HEK293 (cell line): ENCODE measurements around the gene POLR1E.

Source experiments
- CTCF ChIA-PET: fragments of 350-600 bp; formaldehyde crosslinking; extraction: SDS; loops from one replicate; lab custom pipeline; 2021; ENCODE audit warnings: antibody characterized with exemption; lab: Yijun Ruan, JAX
- POLR2A ChIA-PET: fragments of 300-600 bp; formaldehyde crosslinking; extraction: SDS; loops from one replicate; lab custom pipeline; 2020; ENCODE audit warnings: antibody characterized with exemption, inconsistent platforms; lab: Yijun Ruan, JAX
- H3K27ac ChIP-seq: fragments of 200-500 bp; sonication (Bioruptor generic); 2 replicates; pipeline ENCODE4 v1.5.1; 2014; ENCODE audit warnings: low read depth, low read length, control low read depth, inconsistent platforms; ENCODE audit errors: extremely low read depth
- H3K36me3 ChIP-seq, 2 experiments: fragments of 200-500 bp in 1 of 2; sonication (Bioruptor generic) in 1 of 2; 1 replicate in 1 of 2; 2 replicates in 1 of 2; pipeline ENCODE4 v1.5.1; 2014 to 2017; ENCODE audit warnings: inconsistent platforms in 2 of 2, low read length in 2 of 2; ENCODE audit not compliant: control insufficient read depth in 2 of 2, insufficient read depth in 1 of 2
- H3K4me1 ChIP-seq: fragments of 200-500 bp; sonication (Bioruptor generic); 2 replicates; pipeline ENCODE4 v1.5.1; 2014; ENCODE audit warnings: mild to moderate bottlenecking, low read length, inconsistent platforms; ENCODE audit not compliant: control insufficient read depth, insufficient read depth
- H3K4me3 ChIP-seq: 2 replicates; pipeline ENCODE4 v1.5.1; 2011; ENCODE audit warnings: low read depth, mild to moderate bottlenecking, control low read depth, low read length, moderate library complexity
- H3K9me3 ChIP-seq: fragments of 200-500 bp; sonication (Bioruptor generic); 2 replicates; pipeline ENCODE4 v1.5.1; 2014; ENCODE audit warnings: low read depth, low read length, inconsistent platforms; ENCODE audit not compliant: control insufficient read depth, insufficient read depth
- PRDM1 ChIP-seq: fragments of 450-650 bp; formaldehyde crosslinking; IDR thresholded peaks from 2 replicates; pipeline ENCODE4; 2016; ENCODE audit warnings: missing biosample characterization, missing genetic modification characterization
- YY1 ChIP-seq: fragments of 450-650 bp; formaldehyde crosslinking; IDR thresholded peaks from 2 replicates; pipeline ENCODE4 v1.5.1; 2018; ENCODE audit warnings: missing biosample characterization, missing genetic modification characterization
- ZBTB11 ChIP-seq: fragments of 450-650 bp; formaldehyde crosslinking; conservative IDR thresholded peaks from 2 replicates; pipeline ENCODE4 v1.5.1; 2016; ENCODE audit warnings: low read depth, missing biosample characterization, missing genetic modification characterization
- ZBTB49 ChIP-seq: fragments of 450-650 bp; formaldehyde crosslinking; IDR thresholded peaks from 2 replicates; pipeline ENCODE4 v1.5.1; 2016; ENCODE audit warnings: missing biosample characterization, missing genetic modification characterization, low read depth
- ZNF121 ChIP-seq: fragments of 450-650 bp; formaldehyde crosslinking; IDR thresholded peaks from 2 replicates; pipeline ENCODE4 v1.5.1; 2016; ENCODE audit warnings: missing biosample characterization, missing genetic modification characterization
- ZNF140 ChIP-seq: fragments of 450-650 bp; formaldehyde crosslinking; IDR thresholded peaks from 2 replicates; pipeline ENCODE4 v1.5.1; 2016; ENCODE audit warnings: missing biosample characterization, missing genetic modification characterization
- ZNF221 ChIP-seq: fragments of 450-650 bp; formaldehyde crosslinking; IDR thresholded peaks from 2 replicates; pipeline ENCODE4 v1.5.1; 2017; ENCODE audit warnings: missing biosample characterization, missing genetic modification characterization, borderline replicate concordance
- ZNF362 ChIP-seq: fragments of 450-650 bp; formaldehyde crosslinking; IDR thresholded peaks from 2 replicates; pipeline ENCODE4 v1.5.1; 2016; ENCODE audit warnings: missing biosample characterization, missing genetic modification characterization
- ZNF549 ChIP-seq: fragments of 450-650 bp; IDR thresholded peaks from 2 replicates; pipeline ENCODE4 v1.5.1; 2018; ENCODE audit warnings: missing biosample characterization, missing genetic modification characterization, mild to moderate bottlenecking, inconsistent platforms, moderate library complexity
- ZNF585B ChIP-seq: fragments of 450-650 bp; formaldehyde crosslinking; IDR thresholded peaks from 2 replicates; pipeline ENCODE4 v1.5.1; 2016; ENCODE audit warnings: missing biosample characterization, missing genetic modification characterization
- ZXDB ChIP-seq: fragments of 450-650 bp; formaldehyde crosslinking; IDR thresholded peaks from 2 replicates; pipeline ENCODE4 v1.5.1; 2016; ENCODE audit warnings: missing biosample characterization, missing genetic modification characterization
- TF ChIP-seq, protein P1 (sequence below): fragments of 450-650 bp; formaldehyde crosslinking; IDR thresholded peaks from 2 replicates; pipeline ENCODE4 v1.5.1; 2016; ENCODE audit warnings: missing biosample characterization, missing genetic modification characterization
- TF ChIP-seq, protein P2 (sequence below): fragments of 450-650 bp; formaldehyde crosslinking; IDR thresholded peaks from 2 replicates; pipeline ENCODE4; 2016; ENCODE audit warnings: missing biosample characterization, missing genetic modification characterization
- TF ChIP-seq, protein P3 (sequence below): fragments of 450-650 bp; formaldehyde crosslinking; IDR thresholded peaks from 2 replicates; pipeline ENCODE4 v1.5.1; 2016; ENCODE audit warnings: missing biosample characterization, missing genetic modification characterization, low read depth
- TF ChIP-seq, protein P4 (sequence below): fragments of 450-650 bp; formaldehyde crosslinking; IDR thresholded peaks from 2 replicates; pipeline ENCODE4 v1.5.1; 2016; ENCODE audit warnings: missing biosample characterization, missing genetic modification characterization, borderline replicate concordance

The POLR1E gene

DNA sequence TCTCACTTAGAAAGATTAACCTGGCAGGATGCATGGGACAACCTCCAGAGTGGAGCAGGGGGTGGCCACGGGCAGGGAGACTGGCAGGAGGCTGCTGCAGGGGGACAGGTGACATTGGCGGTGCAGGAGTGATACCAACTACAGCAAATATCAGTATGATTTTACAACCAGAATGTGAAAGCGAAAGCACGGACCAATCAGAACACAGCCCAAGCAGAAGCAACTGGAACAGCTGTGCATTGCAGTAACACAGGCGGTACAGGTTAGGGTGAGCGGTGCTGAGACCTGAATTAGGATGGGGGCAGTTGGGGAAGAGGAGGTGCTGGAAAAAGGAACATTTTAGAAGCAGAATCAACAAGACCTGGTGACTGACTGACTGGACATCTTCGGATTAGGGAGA is 29.3 kb downstream of the POLR1E start (continued):
- no peak for TF ChIP-seq ZBTB49 (tag by site-specific recombination)

GRCh38 chr9:37515620-37516258 is 30.0 kb downstream of the POLR1E start:
- ChIA-PET CTCF (no interaction called here), POLR2A (interaction anchor here (0.6 to 0.7 kb wide), 2 partner anchors 30 to 84 kb away, joined by 3 read pairs; partner anchors contain the start of gene POLR1E)
- H3K9me3 ChIP-seq = no peaks in the 10 kb centered on the region
- H3K4me3 ChIP-seq = no peak overlapping the region
- H3K36me3 ChIP-seq = peaks cover 2 to 50% of the 10 kb centered on the region in 2 experiments; a peak in 2 of 3 replicates
- no peaks in the 10 kb centered on the region for H3K4me1 ChIP-seq
- no peak overlapping the region for H3K27ac ChIP-seq
- no peak for TF ChIP-seq ZNF362 (tag by site-specific recombination)
- TF ChIP-seq, protein P1, sequence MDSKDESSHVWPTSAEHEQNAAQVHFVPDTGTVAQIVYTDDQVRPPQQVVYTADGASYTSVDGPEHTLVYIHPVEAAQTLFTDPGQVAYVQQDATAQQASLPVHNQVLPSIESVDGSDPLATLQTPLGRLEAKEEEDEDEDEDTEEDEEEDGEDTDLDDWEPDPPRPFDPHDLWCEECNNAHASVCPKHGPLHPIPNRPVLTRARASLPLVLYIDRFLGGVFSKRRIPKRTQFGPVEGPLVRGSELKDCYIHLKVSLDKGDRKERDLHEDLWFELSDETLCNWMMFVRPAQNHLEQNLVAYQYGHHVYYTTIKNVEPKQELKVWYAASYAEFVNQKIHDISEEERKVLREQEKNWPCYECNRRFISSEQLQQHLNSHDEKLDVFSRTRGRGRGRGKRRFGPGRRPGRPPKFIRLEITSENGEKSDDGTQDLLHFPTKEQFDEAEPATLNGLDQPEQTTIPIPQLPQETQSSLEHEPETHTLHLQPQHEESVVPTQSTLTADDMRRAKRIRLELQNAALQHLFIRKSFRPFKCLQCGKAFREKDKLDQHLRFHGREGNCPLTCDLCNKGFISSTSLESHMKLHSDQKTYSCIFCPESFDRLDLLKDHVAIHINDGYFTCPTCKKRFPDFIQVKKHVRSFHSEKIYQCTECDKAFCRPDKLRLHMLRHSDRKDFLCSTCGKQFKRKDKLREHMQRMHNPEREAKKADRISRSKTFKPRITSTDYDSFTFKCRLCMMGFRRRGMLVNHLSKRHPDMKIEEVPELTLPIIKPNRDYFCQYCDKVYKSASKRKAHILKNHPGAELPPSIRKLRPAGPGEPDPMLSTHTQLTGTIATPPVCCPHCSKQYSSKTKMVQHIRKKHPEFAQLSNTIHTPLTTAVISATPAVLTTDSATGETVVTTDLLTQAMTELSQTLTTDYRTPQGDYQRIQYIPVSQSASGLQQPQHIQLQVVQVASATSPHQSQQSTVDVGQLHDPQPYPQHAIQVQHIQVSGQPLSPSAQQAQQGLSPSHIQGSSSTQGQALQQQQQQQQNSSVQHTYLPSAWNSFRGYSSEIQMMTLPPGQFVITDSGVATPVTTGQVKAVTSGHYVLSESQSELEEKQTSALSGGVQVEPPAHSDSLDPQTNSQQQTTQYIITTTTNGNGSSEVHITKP (tag by site-specific recombination) = no peak
- TF ChIP-seq, protein P2, sequence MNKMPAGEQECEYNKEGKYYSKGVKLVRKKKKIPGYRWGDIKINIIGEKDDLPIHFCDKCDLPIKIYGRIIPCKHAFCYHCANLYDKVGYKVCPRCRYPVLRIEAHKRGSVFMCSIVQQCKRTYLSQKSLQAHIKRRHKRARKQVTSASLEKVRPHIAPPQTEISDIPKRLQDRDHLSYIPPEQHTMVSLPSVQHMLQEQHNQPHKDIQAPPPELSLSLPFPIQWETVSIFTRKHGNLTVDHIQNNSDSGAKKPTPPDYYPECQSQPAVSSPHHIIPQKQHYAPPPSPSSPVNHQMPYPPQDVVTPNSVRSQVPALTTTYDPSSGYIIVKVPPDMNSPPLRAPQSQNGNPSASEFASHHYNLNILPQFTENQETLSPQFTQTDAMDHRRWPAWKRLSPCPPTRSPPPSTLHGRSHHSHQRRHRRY (tag by site-specific recombination) = no peak
- no peak for TF ChIP-seq YY1 (tag by site-specific recombination)
- TF ChIP-seq, protein P3, sequence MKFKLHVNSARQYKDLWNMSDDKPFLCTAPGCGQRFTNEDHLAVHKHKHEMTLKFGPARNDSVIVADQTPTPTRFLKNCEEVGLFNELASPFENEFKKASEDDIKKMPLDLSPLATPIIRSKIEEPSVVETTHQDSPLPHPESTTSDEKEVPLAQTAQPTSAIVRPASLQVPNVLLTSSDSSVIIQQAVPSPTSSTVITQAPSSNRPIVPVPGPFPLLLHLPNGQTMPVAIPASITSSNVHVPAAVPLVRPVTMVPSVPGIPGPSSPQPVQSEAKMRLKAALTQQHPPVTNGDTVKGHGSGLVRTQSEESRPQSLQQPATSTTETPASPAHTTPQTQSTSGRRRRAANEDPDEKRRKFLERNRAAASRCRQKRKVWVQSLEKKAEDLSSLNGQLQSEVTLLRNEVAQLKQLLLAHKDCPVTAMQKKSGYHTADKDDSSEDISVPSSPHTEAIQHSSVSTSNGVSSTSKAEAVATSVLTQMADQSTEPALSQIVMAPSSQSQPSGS (tag by site-specific recombination) = no peak
- TF ChIP-seq PRDM1 (tag by site-specific recombination) = no peak
- TF ChIP-seq ZNF121 = no peak
- TF ChIP-seq ZNF140 = no peak
- TF ChIP-seq ZNF549 (tag by site-specific recombination) = no peak
- TF ChIP-seq, protein P4, sequence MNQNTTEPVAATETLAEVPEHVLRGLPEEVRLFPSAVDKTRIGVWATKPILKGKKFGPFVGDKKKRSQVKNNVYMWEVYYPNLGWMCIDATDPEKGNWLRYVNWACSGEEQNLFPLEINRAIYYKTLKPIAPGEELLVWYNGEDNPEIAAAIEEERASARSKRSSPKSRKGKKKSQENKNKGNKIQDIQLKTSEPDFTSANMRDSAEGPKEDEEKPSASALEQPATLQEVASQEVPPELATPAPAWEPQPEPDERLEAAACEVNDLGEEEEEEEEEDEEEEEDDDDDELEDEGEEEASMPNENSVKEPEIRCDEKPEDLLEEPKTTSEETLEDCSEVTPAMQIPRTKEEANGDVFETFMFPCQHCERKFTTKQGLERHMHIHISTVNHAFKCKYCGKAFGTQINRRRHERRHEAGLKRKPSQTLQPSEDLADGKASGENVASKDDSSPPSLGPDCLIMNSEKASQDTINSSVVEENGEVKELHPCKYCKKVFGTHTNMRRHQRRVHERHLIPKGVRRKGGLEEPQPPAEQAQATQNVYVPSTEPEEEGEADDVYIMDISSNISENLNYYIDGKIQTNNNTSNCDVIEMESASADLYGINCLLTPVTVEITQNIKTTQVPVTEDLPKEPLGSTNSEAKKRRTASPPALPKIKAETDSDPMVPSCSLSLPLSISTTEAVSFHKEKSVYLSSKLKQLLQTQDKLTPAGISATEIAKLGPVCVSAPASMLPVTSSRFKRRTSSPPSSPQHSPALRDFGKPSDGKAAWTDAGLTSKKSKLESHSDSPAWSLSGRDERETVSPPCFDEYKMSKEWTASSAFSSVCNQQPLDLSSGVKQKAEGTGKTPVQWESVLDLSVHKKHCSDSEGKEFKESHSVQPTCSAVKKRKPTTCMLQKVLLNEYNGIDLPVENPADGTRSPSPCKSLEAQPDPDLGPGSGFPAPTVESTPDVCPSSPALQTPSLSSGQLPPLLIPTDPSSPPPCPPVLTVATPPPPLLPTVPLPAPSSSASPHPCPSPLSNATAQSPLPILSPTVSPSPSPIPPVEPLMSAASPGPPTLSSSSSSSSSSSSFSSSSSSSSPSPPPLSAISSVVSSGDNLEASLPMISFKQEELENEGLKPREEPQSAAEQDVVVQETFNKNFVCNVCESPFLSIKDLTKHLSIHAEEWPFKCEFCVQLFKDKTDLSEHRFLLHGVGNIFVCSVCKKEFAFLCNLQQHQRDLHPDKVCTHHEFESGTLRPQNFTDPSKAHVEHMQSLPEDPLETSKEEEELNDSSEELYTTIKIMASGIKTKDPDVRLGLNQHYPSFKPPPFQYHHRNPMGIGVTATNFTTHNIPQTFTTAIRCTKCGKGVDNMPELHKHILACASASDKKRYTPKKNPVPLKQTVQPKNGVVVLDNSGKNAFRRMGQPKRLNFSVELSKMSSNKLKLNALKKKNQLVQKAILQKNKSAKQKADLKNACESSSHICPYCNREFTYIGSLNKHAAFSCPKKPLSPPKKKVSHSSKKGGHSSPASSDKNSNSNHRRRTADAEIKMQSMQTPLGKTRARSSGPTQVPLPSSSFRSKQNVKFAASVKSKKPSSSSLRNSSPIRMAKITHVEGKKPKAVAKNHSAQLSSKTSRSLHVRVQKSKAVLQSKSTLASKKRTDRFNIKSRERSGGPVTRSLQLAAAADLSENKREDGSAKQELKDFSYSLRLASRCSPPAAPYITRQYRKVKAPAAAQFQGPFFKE (tag by site-specific recombination) = no peak
- TF ChIP-seq ZNF585B (tag by site-specific recombination) = no peak
- TF ChIP-seq ZBTB11 (tag by site-specific recombination) = no peak
- no peak for TF ChIP-seq ZXDB (tag by site-specific recombination)
- no peak for TF ChIP-seq ZNF221 (tag by site-specific recombination)
